NB4 (cell line): ENCODE measurements around the gene LGALS8.

Source experiments
- CTCF ChIP-seq: IDR thresholded peaks from one replicate; pipeline ENCODE4 v1.5.1; 2012; ENCODE audit warnings: low read depth, low read length
- MAX ChIP-seq: IDR thresholded peaks from 2 replicates; pipeline ENCODE4 v1.6.1; 2011; ENCODE audit warnings: low read depth, low read length
- MYC ChIP-seq: IDR thresholded peaks from 2 replicates; pipeline ENCODE4 v1.6.1; 2011; ENCODE audit warnings: low read depth, low read length
- POLR2A ChIP-seq: IDR thresholded peaks from 2 replicates; pipeline ENCODE4 v1.6.1; 2011; ENCODE audit warnings: mild to moderate bottlenecking; ENCODE audit not compliant: insufficient read length; ENCODE audit errors: extremely low read depth

- TF ChIP-seq POLR2A (no peak), CTCF (no peak), MAX (no peak), MYC (no peak)
These were observed 24.7 kb downstream of the LGALS8 start for GRCh38 chr1:236548452-236548851.
